ENCODE data around the gene CYP1A2. TPM values are rescaled to one million over a fixed set of nuclear protein-coding genes. Genes with fewer than 3 reads are reported as not detected.

Gene CYP1A2
- total RNA-seq, 1 donor from 2014 or later, result not detected

- no peak overlapping the region for H3K4me3 ChIP-seq
- intact Hi-C loops (cut with DNase I), result no loop called here
- no peaks in the 10 kb centered on the region for H3K36me3 ChIP-seq
- DNase-seq (no peak), ATAC-seq (no peak)
- H3K9me3 ChIP-seq, result no peaks in the 10 kb centered on the region
- no peak for TF ChIP-seq CTCF (IDR thresholded peaks at IDR 0.05)
- peaks cover 63% of the 10 kb centered on the region for H3K4me1 ChIP-seq
- no peaks in the 10 kb centered on the region for H3K27me3 ChIP-seq (ENCODE audit: low read depth)
- peak overlapping the region; percentile 76 for H3K27ac ChIP-seq
Observed at GRCh38 chr15:74778599-74778970, 29.9 kb downstream of the CYP1A2 start.

DNA sequence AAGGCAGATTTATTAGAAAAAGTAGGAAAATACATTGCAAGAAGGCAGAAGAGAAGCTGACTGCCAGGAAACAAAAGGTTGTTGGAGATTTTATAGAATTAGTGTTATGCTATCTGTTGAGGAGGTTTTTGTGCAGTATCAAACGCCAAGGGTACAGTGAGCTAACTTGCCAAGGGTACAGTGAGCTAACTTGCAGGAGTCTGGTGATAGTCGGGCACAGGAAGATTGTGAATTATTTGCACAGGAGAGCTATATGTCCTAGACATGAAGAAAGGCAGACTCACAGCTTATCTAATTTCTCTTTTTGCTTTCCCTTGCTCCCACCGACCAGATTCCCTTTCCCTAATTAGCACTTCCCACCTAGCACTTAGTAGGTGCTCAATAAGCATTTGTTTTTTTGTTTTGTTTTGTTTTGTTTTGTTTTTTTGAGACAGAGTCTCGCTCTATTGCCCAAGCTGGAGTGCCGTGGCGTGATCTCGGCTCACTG lies 30.6 kb downstream of the CYP1A2 start:
- no peak overlapping the region for H3K27ac ChIP-seq
- no peaks in the 10 kb centered on the region for H3K9me3 ChIP-seq
- intact Hi-C loops (cut with DNase I), result no loop called here
- no peaks in the 10 kb centered on the region for H3K36me3 ChIP-seq
- no peak overlapping the region for H3K4me3 ChIP-seq
- H3K4me1 ChIP-seq, result peaks cover 69% of the 10 kb centered on the region
- H3K27me3 ChIP-seq (ENCODE audit: low read depth), result no peaks in the 10 kb centered on the region
- ATAC-seq (no peak), DNase-seq (no peak)
- no peak for TF ChIP-seq CTCF (IDR thresholded peaks at IDR 0.05)

DNA sequence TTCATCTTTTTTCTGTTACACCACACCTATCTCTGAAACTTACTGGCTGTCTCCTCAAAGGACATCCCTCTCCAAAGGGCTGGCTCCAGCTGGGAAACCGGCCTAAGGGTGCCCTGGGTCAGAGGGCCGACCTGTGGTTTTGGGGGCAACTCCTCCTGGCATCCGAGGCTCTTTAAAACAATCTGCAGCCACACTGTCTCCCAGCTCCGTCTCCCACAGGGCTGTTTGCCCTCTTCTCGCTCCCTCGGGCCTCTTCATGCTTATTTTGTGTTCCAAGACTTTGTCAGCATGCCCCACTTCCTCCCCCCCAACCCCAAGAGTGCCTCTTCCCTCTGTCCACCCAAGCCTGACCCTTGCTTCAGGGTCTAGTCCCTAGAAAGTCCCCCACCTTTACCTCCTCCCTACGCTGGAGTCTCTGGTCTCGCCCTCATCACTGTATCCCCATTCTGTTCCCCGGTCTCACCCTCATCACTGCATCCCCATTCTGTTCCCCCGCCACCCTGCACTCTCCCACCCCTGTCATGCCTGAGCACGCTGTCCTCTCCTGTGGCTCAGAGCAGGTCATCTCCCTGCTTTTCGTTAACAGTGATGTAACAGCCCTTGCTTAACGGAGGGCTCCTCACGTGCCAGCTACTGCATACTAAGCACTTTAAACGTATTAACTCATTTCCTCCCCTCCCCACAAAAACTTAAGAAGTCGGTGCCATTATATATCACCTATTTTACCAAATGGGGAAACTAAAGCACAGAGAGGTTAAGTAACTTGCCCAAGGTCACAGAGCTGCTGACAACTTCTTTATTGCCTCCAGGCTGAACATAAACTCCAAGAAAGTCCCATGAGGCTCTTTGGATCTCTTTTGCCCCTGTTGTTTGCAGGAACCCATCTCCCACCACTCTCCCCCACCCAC lies 32.1 kb downstream of the CYP1A2 start:
- no peaks in the 10 kb centered on the region for H3K27me3 ChIP-seq (ENCODE audit: low read depth)
- H3K36me3 ChIP-seq, result no peaks in the 10 kb centered on the region
- H3K4me3 ChIP-seq, result peak overlapping the region; percentile 77
- DNase-seq (no peak), ATAC-seq (no peak)
- intact Hi-C loops (cut with DNase I), result no loop called here
- no peaks in the 10 kb centered on the region for H3K9me3 ChIP-seq
- H3K27ac ChIP-seq, result peak overlapping the region; percentile 58
- peaks cover 79% of the 10 kb centered on the region for H3K4me1 ChIP-seq
- TF ChIP-seq CTCF (IDR thresholded peaks at IDR 0.05), result no peak

GRCh38 chr15:74781431-74782258 lies 33.0 kb downstream of the CYP1A2 start, which contains the start of gene CSK:
TSS of gene CSK (plus strand) at chr15:74782080. CDS start at chr15:74798298, 16,218 bp downstream.
- TF ChIP-seq CTCF (IDR thresholded peaks at IDR 0.05), result peak; percentile 52
- DNase-seq (peak; percentile 83), ATAC-seq (peak; percentile 78 to 88)
- H3K27ac ChIP-seq, result peak within 1 kb of the TSS; percentile 83
- no peaks in the 10 kb centered on the region for H3K27me3 ChIP-seq (ENCODE audit: low read depth)
- no peaks in the 10 kb centered on the region for H3K36me3 ChIP-seq
- H3K4me3 ChIP-seq, result peak within 1 kb of the TSS; percentile 77
- H3K9me3 ChIP-seq, result no peaks in the 10 kb centered on the region
- intact Hi-C loops (cut with DNase I), result no loop called here
- H3K4me1 ChIP-seq, result peaks cover 80% of the 10 kb centered on the region

DNA sequence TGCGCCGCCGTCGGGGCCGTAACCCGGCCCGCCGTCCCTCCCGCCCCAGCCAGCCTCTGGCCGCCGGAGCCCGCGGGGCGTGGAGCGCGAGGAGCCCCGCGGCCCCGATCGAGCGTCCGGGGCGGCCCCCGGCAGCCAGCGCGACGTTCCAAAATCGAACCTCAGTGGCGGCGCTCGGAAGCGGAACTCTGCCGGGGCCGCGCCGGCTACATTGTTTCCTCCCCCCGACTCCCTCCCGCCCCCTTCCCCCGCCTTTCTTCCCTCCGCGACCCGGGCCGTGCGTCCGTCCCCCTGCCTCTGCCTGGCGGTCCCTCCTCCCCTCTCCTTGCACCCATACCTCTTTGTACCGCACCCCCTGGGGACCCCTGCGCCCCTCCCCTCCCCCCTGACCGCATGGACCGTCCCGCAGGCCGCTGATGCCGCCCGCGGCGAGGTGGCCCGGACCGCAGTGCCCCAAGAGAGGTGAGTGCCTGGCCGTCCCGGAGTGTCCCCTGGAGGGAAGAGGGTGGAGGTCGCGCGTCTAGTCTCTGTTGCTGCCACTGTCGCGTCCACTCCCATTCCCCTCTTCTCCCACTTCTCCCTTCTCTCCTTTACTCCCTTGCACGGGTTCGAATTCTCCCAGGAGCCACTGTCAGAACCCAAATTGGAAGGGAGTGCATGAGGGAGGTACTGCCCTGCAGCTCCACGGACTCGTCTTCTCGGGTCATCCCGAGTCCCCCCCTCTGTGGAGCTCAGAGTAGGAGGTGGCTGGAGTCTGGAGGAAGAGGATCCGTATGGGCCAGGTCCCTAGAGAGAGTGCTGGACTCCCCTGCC lies 33.8 kb downstream of the CYP1A2 start:
- intact Hi-C loops (cut with DNase I), result no loop called here
- DNase-seq (peak; percentile 76), ATAC-seq (peak; percentile 22 to 55)
- H3K27me3 ChIP-seq (ENCODE audit: low read depth), result no peaks in the 10 kb centered on the region
- H3K4me1 ChIP-seq, result peaks cover 80% of the 10 kb centered on the region
- peak overlapping the region; percentile 77 for H3K4me3 ChIP-seq
- H3K27ac ChIP-seq, result peak overlapping the region; percentile 83
- no peak for TF ChIP-seq CTCF (IDR thresholded peaks at IDR 0.05)
- H3K9me3 ChIP-seq, result no peaks in the 10 kb centered on the region
- H3K36me3 ChIP-seq, result no peaks in the 10 kb centered on the region
